SK-N-SH treated with all-trans-retinoic acid at 6 μM for 48 hours (cell line): ENCODE results near the gene DPF3.

ENCODE experiments used
- ARNTL ChIP-seq: fragments of 450-650 bp; formaldehyde crosslinking; IDR thresholded peaks from 2 replicates; pipeline ENCODE4 v1.5.0; 2020; ENCODE audit warnings: low read depth, mild to moderate bottlenecking, moderate library complexity, borderline replicate concordance
- BACH2 ChIP-seq: fragments of 250-450 bp; sonication (Bioruptor Pico); IDR thresholded peaks from 2 replicates; pipeline ENCODE4 v1.9.0; 2021; ENCODE audit warnings: mild to moderate bottlenecking, borderline replicate concordance
- CSDC2 ChIP-seq: fragments of 250-450 bp; sonication (Bioruptor Pico); IDR thresholded peaks from 2 replicates; pipeline ENCODE4 v1.5.0; 2020; ENCODE audit warnings: mild to moderate bottlenecking, moderate library complexity
- CSRNP3 ChIP-seq: fragments of 250-450 bp; sonication (Bioruptor Pico); IDR thresholded peaks from 2 replicates; pipeline ENCODE4 v1.5.1; 2021; ENCODE audit warnings: mild to moderate bottlenecking, moderate library complexity
- OSR1 ChIP-seq: fragments of 250-450 bp; sonication (Bioruptor Pico); IDR thresholded peaks from 2 replicates; pipeline ENCODE4 v1.8.0; 2022; ENCODE audit warnings: moderate library complexity, mild to moderate bottlenecking, inconsistent platforms
- PATZ1 ChIP-seq: fragments of 250-450 bp; sonication (Bioruptor Pico); IDR thresholded peaks from 2 replicates; pipeline ENCODE4 v1.8.0; 2020; ENCODE audit warnings: mild to moderate bottlenecking, moderate library complexity, borderline replicate concordance
- POU6F1 ChIP-seq: fragments of 250-450 bp; sonication (Bioruptor Pico); IDR thresholded peaks from 2 replicates; pipeline ENCODE4 v1.8.0; 2021; ENCODE audit warnings: low read depth, mild to moderate bottlenecking, moderate library complexity, borderline replicate concordance
- RARB ChIP-seq: fragments of 250-450 bp; sonication (Bioruptor Pico); IDR thresholded peaks from 2 replicates; pipeline ENCODE4 v1.8.0; 2021; ENCODE audit warnings: mild to moderate bottlenecking, moderate library complexity
- SNAI2 ChIP-seq: fragments of 250-450 bp; sonication (Bioruptor Pico); IDR thresholded peaks from 2 replicates; pipeline ENCODE4 v1.5.0; 2020; ENCODE audit warnings: mild to moderate bottlenecking, moderate library complexity
- TCF4 ChIP-seq: fragments of 250-450 bp; sonication (Bioruptor Pico); IDR thresholded peaks from 2 replicates; pipeline ENCODE4 v1.8.0; 2021; ENCODE audit warnings: mild to moderate bottlenecking, moderate library complexity, borderline replicate concordance
- ZFP30 ChIP-seq: fragments of 450-650 bp; formaldehyde crosslinking; IDR thresholded peaks from 2 replicates; pipeline ENCODE4 v1.5.0; 2022; ENCODE audit warnings: mild to moderate bottlenecking, moderate library complexity
- ZNF565 ChIP-seq: fragments of 450-650 bp; formaldehyde crosslinking; conservative IDR thresholded peaks from 2 replicates; pipeline ENCODE4 v1.5.0; 2020; ENCODE audit warnings: low read depth, mild to moderate bottlenecking, moderate library complexity
- ZNF8 ChIP-seq: fragments of 450-650 bp; formaldehyde crosslinking; IDR thresholded peaks from 2 replicates; pipeline ENCODE4 v1.5.0; 2020; ENCODE audit warnings: mild to moderate bottlenecking, moderate library complexity
- TF ChIP-seq, protein P1 (sequence below): fragments of 250-450 bp; sonication (Bioruptor Pico); IDR thresholded peaks from 2 replicates; pipeline ENCODE4 v1.5.1; 2020; ENCODE audit warnings: low read depth, mild to moderate bottlenecking, moderate library complexity

GRCh38 chr14:72852194-72852593, 41.7 kb downstream of the DPF3 start:
- TF ChIP-seq ZFP30 (CRISPR knock-in tag): no peak
- TF ChIP-seq OSR1 (CRISPR knock-in tag): no peak
- no peak for TF ChIP-seq CSRNP3 (CRISPR knock-in tag)
- no peak for TF ChIP-seq POU6F1 (CRISPR knock-in tag)
- no peak for TF ChIP-seq CSDC2 (CRISPR knock-in tag)
- TF ChIP-seq ZNF565 (CRISPR knock-in tag): no peak
- no peak for TF ChIP-seq ARNTL (CRISPR knock-in tag)
- no peak for TF ChIP-seq TCF4 (CRISPR knock-in tag)
- TF ChIP-seq RARB: no peak
- TF ChIP-seq SNAI2 (CRISPR knock-in tag): no peak
- TF ChIP-seq PATZ1 (CRISPR knock-in tag): no peak
- TF ChIP-seq, protein P1, sequence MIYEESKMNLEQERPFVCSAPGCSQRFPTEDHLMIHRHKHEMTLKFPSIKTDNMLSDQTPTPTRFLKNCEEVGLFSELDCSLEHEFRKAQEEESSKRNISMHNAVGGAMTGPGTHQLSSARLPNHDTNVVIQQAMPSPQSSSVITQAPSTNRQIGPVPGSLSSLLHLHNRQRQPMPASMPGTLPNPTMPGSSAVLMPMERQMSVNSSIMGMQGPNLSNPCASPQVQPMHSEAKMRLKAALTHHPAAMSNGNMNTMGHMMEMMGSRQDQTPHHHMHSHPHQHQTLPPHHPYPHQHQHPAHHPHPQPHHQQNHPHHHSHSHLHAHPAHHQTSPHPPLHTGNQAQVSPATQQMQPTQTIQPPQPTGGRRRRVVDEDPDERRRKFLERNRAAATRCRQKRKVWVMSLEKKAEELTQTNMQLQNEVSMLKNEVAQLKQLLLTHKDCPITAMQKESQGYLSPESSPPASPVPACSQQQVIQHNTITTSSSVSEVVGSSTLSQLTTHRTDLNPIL (CRISPR knock-in tag): no peak
- no peak for TF ChIP-seq ZNF8 (CRISPR knock-in tag)
- no peak for TF ChIP-seq BACH2 (CRISPR knock-in tag)
